ENCODE data around the gene MKNK2. TPM values are rescaled to one million over a fixed set of nuclear protein-coding genes. Genes with fewer than 3 reads are reported as not detected.

MKNK2 gene
- total and polyA plus RNA-seq, 2 donors (not counting 3 experiments of a cell fraction or from before 2014, with no cell fraction given): 65.1 to 86.1 TPM

- Histone ChIP-seq H3K79me2 (ENCODE audit: control insufficient read depth, insufficient read depth, low read length) (no peaks in the 10 kb centered on the region), H2AFZ (ENCODE audit: low read depth, low read length) (no peak overlapping the region), H4K20me1 (replicated peaks; ENCODE audit: control insufficient read depth, extremely low read depth, insufficient read depth, low read length) (no peaks in the 10 kb centered on the region), H3K4me1 (ENCODE audit: control insufficient read depth, extremely low read depth, insufficient read depth, low read length) (no peaks in the 10 kb centered on the region), H3K9me1 (replicated peaks; ENCODE audit: control insufficient read depth, extremely low read depth, insufficient read depth, low read length) (no peaks in the 10 kb centered on the region), H3K9ac (replicated peaks; ENCODE audit: extremely low read depth, insufficient read depth, low read length) (no peak overlapping the region), H3K36me3 (ENCODE audit: control insufficient read depth in 2 of 2, extremely low read depth in 1 of 2, insufficient read depth in 2 of 2, low read length in 2 of 2) (peaks cover 7 to 32% of the 10 kb centered on the region in 2 experiments), H3K4me2 (ENCODE audit: insufficient read depth, low read length) (no peak overlapping the region), H3K27me3 (ENCODE audit: control insufficient read depth in 2 of 2, insufficient read depth in 2 of 2, low read length in 2 of 2) (no peaks in the 10 kb centered on the region), H3K9me3 (replicated peaks; ENCODE audit: control insufficient read depth, insufficient read depth, low read length) (no peaks in the 10 kb centered on the region), H3K4me3 (replicated peaks in 1 of 3; ENCODE audit: insufficient read depth in 1 of 3, low read depth in 1 of 3, low read length in 3 of 3) (no peak overlapping the region), H3K27ac (ENCODE audit: insufficient read depth, low read depth, low read length) (no peak overlapping the region)
- ChIA-PET CTCF (interaction anchor here (1.4 kb wide), 1 partner anchor 71 kb away, joined by 3 read pairs; no protein-coding TSS in a partner anchor), POLR2A (interaction anchor here (0.6 kb wide), 1 partner anchor 8 kb away, joined by 5 read pairs; no protein-coding TSS in a partner anchor)
- DNase-seq (ENCODE audit: low read depth, low spot score): no peak
- intact Hi-C loops (cut with micrococcal nuclease): no loop called here
- dilution Hi-C loops (cut with MboI; ENCODE audit: extremely low pct_ligation_motif_present, low sequenced_read_pairs): no loop called here
- FAIRE-seq: no peak
- TF ChIP-seq POLR2AphosphoS5 (IDR thresholded peaks at IDR 0.05; ENCODE audit: insufficient read depth, low read depth, low read length): peak; percentile 17
- TF ChIP-seq POLR2A (IDR thresholded peaks at IDR 0.05; ENCODE audit: low read depth, low read length): no peak
- TF ChIP-seq, protein P1, sequence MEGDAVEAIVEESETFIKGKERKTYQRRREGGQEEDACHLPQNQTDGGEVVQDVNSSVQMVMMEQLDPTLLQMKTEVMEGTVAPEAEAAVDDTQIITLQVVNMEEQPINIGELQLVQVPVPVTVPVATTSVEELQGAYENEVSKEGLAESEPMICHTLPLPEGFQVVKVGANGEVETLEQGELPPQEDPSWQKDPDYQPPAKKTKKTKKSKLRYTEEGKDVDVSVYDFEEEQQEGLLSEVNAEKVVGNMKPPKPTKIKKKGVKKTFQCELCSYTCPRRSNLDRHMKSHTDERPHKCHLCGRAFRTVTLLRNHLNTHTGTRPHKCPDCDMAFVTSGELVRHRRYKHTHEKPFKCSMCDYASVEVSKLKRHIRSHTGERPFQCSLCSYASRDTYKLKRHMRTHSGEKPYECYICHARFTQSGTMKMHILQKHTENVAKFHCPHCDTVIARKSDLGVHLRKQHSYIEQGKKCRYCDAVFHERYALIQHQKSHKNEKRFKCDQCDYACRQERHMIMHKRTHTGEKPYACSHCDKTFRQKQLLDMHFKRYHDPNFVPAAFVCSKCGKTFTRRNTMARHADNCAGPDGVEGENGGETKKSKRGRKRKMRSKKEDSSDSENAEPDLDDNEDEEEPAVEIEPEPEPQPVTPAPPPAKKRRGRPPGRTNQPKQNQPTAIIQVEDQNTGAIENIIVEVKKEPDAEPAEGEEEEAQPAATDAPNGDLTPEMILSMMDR (IDR thresholded peaks at IDR 0.05; ENCODE audit: extremely low read depth in 1 of 2, insufficient read depth in 1 of 2, low read depth in 1 of 2, low read length in 2 of 2): no peak
- TF ChIP-seq GATA2 (IDR thresholded peaks at IDR 0.05; ENCODE audit: insufficient read depth, insufficient read length, low read depth, low read length): no peak
- BruUV-seq (replicated peaks): no TSS peak
Observed at GRCh38 chr19:1991018-1991913, 59.8 kb downstream of the MKNK2 start.

Measured in endothelial cell of umbilical vein (primary cell).